GM18526 (cell line): Measurements from ENCODE around the gene GPR153.

ENCODE experiments used
- POLR2A ChIP-seq: IDR thresholded peaks from 3 replicates; pipeline ENCODE4 v1.6.1; 2011; ENCODE audit not compliant: insufficient read length; ENCODE audit errors: extremely low read depth

The GPR153 gene

DNA sequence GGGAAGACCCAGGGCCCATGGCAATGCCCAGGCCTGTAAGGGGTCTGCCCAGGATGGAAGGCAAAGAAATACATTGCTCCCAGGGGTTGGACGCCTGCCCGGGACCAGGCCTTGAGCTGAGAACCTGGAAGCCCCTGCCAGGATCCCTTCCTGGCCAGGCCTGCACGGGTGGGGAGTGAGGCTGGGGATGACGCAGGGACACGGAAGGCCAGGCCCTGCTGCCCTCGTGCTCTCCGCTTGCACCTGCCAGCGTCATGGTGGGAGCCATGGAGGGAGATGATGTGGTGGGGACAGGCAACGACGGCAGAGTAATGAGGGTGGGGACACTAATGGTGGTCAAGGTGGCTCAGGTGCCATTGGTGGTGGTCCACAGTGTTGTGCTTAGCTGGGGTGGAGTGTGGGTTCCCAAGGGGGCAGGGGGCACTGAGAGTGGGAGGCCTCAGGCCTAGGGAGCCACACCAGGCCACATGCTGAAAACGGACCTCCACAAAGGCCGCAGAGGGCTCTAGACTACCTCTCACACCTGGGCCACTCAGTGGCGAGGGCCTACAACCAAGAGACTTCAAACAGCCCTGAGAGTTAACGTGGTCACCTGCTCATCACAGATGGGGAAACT, 12.6 kb downstream of the GPR153 start:
- TF ChIP-seq POLR2A, result no peak

- TF ChIP-seq POLR2A, result no peak
Measured at GRCh38 chr1:6247651-6248050, 13.2 kb downstream of the GPR153 start.

GRCh38 chr1:6246497-6247467, 14.1 kb downstream of the GPR153 start:
- TF ChIP-seq POLR2A, result no peak

DNA sequence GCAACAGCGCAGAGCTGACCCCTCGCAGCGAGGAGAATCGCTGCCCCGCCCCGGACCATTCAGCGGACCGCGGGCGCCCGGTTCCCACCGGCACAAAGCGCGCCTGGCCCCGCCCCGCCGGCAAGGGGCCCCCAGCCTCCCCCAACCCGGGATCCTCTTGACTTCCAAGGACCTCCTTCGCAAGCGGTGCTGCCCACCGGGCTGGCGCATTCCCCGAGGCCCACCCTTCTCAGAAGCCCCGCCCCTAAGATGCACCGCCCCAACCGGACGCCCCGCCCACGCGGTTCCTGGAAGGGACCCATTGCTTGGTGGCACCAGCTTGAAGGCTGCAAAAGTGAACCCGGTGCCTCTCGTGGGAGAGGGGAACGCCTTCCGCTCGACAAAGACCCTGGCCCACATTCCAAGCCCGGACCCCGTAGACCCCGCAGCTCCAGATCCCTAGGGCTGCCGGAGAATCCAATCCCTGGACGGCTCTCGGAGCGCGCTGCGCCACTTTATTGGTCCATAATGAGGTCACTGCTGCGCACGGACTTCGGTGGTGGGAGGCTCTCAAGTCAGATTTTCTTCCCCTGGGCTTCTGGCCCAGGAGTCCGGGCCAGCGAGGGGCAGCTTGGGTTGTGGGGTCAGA, 14.9 kb downstream of the GPR153 start:
- no peak for TF ChIP-seq POLR2A

DNA sequence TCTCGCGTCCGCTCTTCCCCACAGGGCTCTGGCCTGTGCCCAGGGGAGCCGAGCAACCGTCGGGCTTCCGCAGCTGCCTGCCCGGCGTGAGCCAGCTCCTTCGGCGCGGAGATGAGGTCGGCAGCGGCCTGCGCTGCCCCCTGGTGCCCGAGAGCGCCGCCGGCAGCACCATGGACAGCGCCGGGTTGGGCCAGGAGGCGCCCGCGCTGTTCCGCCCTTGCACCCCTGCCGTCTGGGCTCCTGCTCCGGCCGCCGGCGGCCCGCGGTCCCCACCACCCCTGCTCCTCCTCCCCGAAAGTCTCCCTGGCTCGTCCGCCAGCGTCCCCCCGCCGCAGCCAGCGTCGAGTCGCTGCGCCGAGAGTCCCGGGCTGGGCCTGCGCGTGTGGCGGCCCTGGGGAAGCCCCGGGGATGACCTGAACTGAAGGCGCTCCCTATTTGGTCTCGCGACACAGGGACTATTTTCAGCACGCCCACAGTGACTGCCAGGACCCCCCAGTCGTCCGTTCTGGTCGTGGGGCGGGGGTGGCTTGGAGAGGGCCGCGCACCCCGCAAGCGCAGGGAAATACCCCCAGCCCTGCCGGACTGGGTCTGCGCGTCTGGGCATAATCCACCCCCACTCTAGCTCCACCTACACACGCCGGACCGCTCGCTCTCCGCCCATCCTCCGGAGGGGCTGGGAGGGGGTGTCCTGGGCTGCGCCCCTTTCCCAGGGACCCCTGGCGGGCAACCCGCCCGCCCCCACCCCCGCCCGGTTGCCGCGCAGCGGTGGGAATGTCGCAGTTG, 15.6 kb downstream of the GPR153 start:
- TF ChIP-seq POLR2A, result no peak

GRCh38 chr1:6244401-6245049, 16.4 kb downstream of the GPR153 start:
- TF ChIP-seq POLR2A, result no peak

DNA sequence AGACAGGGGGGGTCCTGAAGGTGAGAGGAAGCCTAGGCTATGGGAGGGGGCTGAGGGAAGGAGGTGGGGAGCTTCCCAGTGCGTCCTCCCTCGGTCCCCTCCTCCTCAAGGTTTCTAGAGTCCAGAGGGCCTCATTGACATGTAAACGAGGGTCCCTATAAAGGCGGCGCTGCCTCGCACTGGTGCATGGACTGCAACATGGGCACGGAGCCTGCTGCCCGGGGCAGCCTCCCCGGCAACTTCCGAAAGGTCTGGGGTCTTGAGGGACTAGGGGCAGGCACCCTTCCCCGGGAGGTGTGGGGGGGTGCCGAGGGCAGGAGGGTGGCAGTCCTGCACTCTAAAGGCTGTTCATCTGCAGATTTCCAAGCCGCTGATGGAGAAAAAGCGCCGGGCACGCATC, 16.9 kb downstream of the GPR153 start, which contains the start of gene HES3:
Gene HES3, plus strand, starts transcription at position 187 of the 400 bp plus-strand sequence. Its CDS starts 187 bp downstream, at position 374.
- no peak for TF ChIP-seq POLR2A

DNA sequence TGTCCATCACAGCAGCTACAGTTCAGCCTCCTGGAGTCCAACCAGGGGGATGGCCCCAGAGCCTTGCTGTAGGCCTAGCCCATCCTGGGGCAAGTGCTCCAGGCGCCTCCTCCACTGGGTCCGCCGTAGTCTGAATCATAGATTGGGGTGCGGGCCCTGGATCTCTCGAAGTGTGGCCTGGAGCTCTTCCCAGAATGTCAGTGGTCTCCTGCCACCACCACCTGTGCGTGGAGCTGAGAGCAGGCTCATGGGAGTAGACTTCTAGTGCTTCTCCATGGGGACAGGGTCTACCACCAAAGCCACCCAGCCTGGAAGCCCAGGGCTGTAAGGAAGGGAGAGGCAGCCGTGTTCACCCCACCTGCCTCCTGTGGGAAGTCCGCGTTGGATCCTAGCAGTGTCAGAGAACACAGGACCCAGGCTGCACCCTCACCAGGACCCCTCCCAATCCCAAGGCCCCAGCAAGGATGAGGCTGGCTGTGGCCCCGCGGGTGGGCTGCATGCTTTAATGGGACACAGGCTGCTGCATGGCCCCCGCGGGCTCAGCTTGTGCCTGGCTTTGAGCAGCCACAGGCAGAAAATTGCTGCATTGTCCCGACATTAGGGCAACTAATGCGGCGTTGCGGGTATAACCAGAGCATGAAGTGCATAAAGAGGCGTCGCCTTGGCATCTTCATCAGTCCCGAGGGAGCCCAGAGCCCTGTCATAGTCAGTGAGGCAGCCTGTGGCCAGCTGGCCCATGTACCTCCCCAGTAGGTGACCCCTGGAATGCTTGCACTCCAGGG, 17.7 kb downstream of the GPR153 start:
- no peak for TF ChIP-seq POLR2A

- no peak for TF ChIP-seq POLR2A
Measured at GRCh38 chr1:6241887-6242740, 18.8 kb downstream of the GPR153 start.

DNA sequence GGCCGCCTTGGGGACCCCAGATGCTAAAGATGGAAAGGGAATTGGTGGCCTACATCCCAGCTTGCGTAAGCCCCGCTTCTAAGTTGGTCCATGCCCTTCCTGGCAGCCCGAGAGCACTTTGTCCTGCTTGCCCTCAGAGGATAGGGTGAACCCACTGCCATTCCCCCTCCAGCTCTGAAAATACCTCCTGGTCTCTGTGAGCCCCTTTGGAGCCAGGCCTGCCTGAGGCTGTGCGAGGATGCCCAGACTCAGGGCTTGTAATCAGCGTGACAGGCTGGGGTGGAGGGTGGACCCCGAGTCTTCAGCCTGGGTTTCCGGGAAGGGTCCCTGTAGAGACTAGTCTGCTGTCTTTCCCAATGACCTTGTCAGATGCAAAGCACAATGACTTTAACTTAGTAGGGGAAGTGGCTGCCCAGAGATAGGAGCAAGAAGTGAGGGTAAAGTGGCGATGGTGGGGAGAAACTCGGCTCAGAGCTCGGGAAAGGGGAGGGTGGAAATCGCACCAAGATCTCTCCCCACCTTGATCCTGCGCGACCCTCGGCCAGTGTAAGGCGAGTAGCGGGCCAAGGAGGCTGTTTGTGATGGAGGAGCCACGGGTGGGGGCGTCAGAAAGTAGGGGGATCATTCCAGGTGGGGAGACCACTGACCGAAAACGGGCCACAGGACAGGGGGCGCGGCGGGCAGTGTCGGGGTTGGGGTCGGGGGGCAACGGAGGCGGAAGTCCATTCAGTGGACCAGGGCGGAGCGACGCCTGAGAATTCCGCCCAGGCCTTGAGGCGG, 19.6 kb downstream of the GPR153 start:
- TF ChIP-seq POLR2A, result no peak

DNA sequence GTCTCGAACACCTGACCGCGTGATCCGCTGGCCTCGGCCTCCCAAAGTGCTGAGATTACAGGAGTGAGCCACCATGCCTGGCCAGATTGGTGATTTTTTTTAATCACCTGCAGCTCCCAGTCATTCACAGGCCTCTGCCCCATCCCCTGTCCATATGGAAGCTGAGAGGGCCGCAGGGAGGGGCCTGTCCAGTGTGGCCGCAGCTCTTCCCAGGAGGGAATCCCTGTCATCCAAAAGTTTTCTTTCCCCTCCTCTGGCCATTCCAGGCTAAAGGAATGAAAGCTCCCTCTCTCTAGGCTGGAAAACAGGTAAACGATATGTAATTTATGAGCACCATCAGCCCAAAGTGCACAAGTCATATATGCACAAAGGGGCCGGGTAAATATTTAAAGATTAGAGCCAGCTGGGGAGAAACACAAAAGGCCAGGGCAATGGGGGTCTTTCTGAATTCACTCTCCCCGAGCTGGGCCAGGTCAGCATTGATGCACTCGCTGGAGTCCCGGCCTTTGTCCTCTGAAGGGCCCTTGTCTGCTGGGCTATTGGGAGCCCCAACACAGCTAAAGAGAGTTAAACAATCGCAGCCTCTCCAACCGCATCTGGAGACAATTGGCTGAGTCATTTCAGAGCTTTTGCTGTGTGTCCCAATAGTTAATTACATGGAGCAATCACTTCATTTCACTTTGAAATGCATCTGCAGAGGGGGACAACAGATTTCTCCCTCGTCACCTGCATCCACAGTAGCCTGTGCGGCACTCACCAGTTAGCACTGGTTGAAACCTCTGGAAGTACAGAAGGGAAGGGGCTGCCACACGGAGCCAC, 20.7 kb downstream of the GPR153 start:
- TF ChIP-seq POLR2A, result no peak
